ENCODE data around the gene SDK1. TPM values are rescaled to one million over a fixed set of nuclear protein-coding genes. Genes with fewer than 3 reads are reported as not detected.

SDK1 gene
- total RNA-seq, 4 donors from 2014 or later: 2.0 to 9.3 (median 3.8) TPM

DNA sequence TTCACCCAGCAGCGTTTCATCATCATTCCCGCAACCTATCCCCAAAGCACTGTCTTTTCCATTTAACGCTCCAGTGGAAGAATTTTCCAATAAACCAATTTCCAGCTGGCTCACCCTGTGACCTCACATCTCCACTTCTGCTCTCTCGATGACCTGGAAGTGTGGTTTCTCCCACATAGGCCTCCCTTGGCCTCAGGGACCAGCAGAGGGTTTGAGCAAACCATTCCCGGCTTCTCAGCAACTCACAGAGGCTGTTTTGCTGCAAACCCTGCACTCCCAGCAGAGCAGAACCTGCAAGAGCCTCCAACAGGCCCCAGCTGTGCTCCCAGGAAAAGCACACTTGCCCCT is 858.1 kb downstream of the SDK1 start:
- no peak for TF ChIP-seq POLR2A (IDR thresholded peaks at IDR 0.05)
- TF ChIP-seq, protein P1, sequence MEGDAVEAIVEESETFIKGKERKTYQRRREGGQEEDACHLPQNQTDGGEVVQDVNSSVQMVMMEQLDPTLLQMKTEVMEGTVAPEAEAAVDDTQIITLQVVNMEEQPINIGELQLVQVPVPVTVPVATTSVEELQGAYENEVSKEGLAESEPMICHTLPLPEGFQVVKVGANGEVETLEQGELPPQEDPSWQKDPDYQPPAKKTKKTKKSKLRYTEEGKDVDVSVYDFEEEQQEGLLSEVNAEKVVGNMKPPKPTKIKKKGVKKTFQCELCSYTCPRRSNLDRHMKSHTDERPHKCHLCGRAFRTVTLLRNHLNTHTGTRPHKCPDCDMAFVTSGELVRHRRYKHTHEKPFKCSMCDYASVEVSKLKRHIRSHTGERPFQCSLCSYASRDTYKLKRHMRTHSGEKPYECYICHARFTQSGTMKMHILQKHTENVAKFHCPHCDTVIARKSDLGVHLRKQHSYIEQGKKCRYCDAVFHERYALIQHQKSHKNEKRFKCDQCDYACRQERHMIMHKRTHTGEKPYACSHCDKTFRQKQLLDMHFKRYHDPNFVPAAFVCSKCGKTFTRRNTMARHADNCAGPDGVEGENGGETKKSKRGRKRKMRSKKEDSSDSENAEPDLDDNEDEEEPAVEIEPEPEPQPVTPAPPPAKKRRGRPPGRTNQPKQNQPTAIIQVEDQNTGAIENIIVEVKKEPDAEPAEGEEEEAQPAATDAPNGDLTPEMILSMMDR (IDR thresholded peaks at IDR 0.05): no peak
- WGBS, 2 donors: 78 to 89% methylated on average over 5 of the region's 5 CpGs
- no peaks in the 10 kb centered on the region for H3K36me3 ChIP-seq

DNA sequence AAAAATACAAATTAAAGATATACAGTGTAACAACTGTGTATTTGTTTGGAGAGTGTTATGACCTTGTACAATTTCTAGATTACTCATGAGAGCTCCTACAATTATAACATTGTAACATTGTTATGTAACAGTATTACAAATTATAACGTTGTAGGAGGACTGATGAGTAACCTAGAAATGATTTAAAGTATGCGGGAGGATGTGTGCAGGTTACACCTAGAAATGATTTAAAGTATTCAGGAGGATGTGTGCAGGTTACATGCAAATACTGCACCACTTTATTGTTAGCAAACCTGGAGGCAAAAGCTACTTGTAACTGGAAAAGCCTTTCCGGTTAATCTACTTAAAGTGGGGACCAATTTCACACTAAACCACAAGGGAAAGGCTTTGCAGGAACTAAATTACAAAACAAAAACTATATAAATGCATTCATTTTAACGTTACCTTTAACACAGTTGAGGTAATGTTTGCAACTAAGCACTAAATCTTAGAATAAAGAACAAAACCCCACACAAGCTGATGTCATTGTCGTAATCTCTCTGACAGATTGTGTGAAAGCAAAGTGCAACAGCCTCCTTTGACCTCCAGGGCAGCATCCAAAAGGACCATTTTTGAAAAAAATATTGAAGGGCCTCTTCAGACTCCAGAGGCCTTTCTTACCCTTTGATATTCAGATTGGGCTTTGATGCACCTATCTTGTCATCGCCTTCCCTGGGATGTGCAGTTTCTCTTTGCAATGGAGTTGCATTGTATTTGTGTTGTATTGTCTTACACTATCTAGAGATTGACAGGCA is 858.9 kb downstream of the SDK1 start:
- peaks cover 0 to 8% (median 0%) of the 10 kb centered on the region in 4 donors for H3K27me3 ChIP-seq
- DNase-seq: no peak
- no peak overlapping the region for H3K27ac ChIP-seq
- WGBS, 2 donors: 59 to 60% methylated on average over 6 of the region's 6 CpGs
- no peaks in the 10 kb centered on the region for H3K9me3 ChIP-seq
- no peak overlapping the region for H3K4me3 ChIP-seq
- TF ChIP-seq, protein P1 (IDR thresholded peaks at IDR 0.05): no peak
- TF ChIP-seq POLR2A (IDR thresholded peaks at IDR 0.05): no peak
- H3K36me3 ChIP-seq: no peaks in the 10 kb centered on the region
- H3K4me1 ChIP-seq: no peaks in the 10 kb centered on the region
- intact Hi-C loops (cut with DNase I): no loop called here

More for the DNA sequence above, 858.1 kb downstream of the SDK1 start:
- H3K27ac ChIP-seq: no peak overlapping the region
- DNase-seq: no peak
- H3K27me3 ChIP-seq: peaks cover 0 to 8% (median 0%) of the 10 kb centered on the region in 4 donors
- no peaks in the 10 kb centered on the region for H3K9me3 ChIP-seq
- no peaks in the 10 kb centered on the region for H3K4me1 ChIP-seq
- intact Hi-C loops (cut with DNase I): no loop called here
- no peak overlapping the region for H3K4me3 ChIP-seq

DNA sequence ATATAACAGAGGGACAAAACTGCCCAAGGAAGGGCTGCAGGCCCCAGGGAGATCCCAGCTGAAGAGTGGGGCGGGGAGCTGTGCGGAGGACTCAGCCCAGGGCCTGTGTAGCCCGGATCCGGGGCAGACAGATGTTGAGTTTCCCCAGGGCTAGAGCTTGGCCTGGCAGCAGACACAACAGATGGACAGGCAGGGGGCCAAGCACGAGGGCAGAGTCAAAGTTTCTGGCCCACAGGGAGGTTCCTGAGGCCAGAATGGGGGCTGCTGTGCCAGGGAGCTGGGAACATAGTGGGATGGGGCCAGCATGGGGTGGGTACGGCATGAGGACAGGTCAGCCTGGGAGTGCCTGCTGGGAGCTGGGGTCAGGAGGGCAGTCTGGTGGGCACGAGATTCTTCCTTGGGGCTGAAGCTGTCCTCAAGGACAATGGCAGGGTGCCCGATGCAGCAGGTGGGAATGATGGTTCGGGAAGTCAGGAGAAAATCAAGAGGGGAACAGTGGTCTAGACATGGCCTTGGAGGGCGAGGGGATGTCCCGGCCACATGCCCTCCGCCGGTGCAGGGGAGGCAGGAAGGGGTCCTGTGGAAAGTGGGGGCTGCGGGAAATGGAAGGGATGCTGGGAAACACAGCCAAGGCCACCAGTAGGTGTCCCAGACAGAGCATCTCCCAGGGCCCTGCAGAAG is 862.0 kb downstream of the SDK1 start:
- Histone ChIP-seq H3K27ac (no peak overlapping the region), H3K36me3 (no peaks in the 10 kb centered on the region), H3K27me3 (peaks cover 0 to 3% (median 0%) of the 10 kb centered on the region in 4 donors), H3K9me3 (no peaks in the 10 kb centered on the region), H3K4me1 (no peaks in the 10 kb centered on the region), H3K4me3 (no peak overlapping the region)
- no peak for TF ChIP-seq POLR2A (IDR thresholded peaks at IDR 0.05)
- TF ChIP-seq, protein P1 (IDR thresholded peaks at IDR 0.05): no peak
- WGBS, 2 donors: 82 to 86% methylated on average over 13 to 14 of the region's 14 CpGs
- intact Hi-C loops (cut with DNase I): no loop called here
- DNase-seq: no peak

DNA sequence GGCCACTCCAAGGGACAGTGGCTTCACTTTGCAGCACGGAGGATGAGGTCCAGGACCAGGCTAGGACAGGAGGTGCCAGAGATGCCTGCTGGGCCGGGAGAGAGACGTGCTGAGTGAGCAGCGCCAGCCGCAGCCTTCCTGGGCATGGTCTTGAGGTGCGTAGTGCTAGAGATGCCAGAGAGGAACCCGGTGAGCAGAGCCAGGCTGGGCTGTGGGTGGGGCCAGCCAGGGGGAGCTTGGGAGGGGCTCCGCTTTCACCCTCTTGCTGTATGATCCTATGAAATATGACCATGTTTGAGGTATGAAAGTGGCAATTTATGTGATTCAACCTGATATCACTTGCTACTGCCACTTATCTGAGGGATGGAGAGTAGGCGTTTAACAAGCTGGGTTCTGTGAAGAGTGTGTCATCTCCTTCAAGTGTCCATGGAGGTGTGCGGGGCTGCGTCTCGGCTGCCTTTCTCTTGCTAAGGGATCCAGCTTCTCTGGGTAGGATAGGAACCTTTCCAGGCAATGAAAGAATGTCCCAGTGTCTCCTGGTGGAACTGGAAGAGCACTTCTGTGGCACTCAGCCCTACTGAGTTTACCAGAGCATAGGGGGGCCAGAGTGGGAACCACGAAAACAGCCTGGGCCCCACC is 862.6 kb downstream of the SDK1 start:
- Histone ChIP-seq H3K27ac (no peak overlapping the region), H3K27me3 (peaks cover 0 to under 1% (median 0%) of the 10 kb centered on the region in 4 donors), H3K4me1 (no peaks in the 10 kb centered on the region), H3K36me3 (no peaks in the 10 kb centered on the region), H3K4me3 (no peak overlapping the region), H3K9me3 (no peaks in the 10 kb centered on the region)
- DNase-seq: no peak
- intact Hi-C loops (cut with DNase I): no loop called here
- TF ChIP-seq, protein P1 (IDR thresholded peaks at IDR 0.05): no peak
- TF ChIP-seq POLR2A (IDR thresholded peaks at IDR 0.05): no peak
- WGBS, 2 donors: 76 to 92% methylated on average over 4 to 11 of the region's 13 CpGs

DNA sequence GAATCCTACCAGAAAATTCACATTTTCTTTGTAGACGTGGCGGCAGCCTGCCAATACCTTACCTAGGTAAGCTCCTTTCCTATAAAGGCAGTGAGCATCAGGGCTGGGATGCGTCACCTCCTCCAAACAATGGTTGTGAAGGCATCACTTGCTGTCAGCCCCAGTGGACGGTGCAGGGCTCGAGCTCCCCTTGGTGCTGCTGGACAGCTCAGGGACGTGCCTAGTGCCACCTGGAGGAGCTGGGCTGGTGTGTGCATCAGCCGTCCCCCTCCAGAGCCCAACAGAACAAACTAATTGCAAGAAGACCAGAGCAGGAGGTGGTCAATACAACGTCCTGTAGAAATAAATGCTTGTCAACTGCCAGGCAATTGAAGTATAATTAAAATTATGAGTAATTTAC is 863.5 kb downstream of the SDK1 start:
- Histone ChIP-seq H3K9me3 (no peaks in the 10 kb centered on the region), H3K36me3 (no peaks in the 10 kb centered on the region), H3K27me3 (peaks cover 0 to 6% (median 0%) of the 10 kb centered on the region in 4 donors), H3K4me3 (no peak overlapping the region), H3K4me1 (peaks cover 0 to 7% (median 0%) of the 10 kb centered on the region in 3 donors), H3K27ac (no peak overlapping the region)
- DNase-seq: no peak
- intact Hi-C loops (cut with DNase I): no loop called here
- WGBS, 2 donors: 66 to 85% methylated on average over 2 to 5 of the region's 8 CpGs
- TF ChIP-seq, protein P1 (IDR thresholded peaks at IDR 0.05): no peak
- no peak for TF ChIP-seq POLR2A (IDR thresholded peaks at IDR 0.05)
